Lung microvascular endothelial cell (primary cell): ENCODE results near the gene PTEN. TPM values are rescaled to one million over a fixed set of nuclear protein-coding genes. Genes with fewer than 3 reads are reported as not detected.
"Not testable (repeated sequence)": the region's sequence is repeated elsewhere in the genome, so short reads cannot be mapped to it uniquely, and the experiment has no call there.

ENCODE experiments used
- DNase-seq, 2 donors: peaks; one replicate each; pipeline versions ENCODE4 v3.0.0 to v3.0.0-alpha.2; 2010; ENCODE audit warnings: low read depth in 2 of 2
- total RNA-seq: library from RNA; depleted of rRNA; stranded (reverse); fragments of >200 nt; gene quantifications from 2 replicates; pipeline ENCODE4 v1.2.1, GENCODE V29; 2014

Gene PTEN
- total RNA-seq, 1 donor from 2014 or later: 87.3 TPM

- no peak for DNase-seq
Observed at GRCh38 chr10:87869773-87870551, 6.5 kb downstream of the PTEN start.

- no peak for DNase-seq
Observed at GRCh38 chr10:87872828-87873227, 9.4 kb downstream of the PTEN start.

GRCh38 chr10:87873656-87874055, 10.2 kb downstream of the PTEN start:
- no peak for DNase-seq

- no peak for DNase-seq
Observed at GRCh38 chr10:87875929-87876571, 12.6 kb downstream of the PTEN start.

- peak; percentile 22 to 57 for DNase-seq
Observed at GRCh38 chr10:87878664-87879459, 15.4 kb downstream of the PTEN start.

GRCh38 chr10:87880336-87880735, 16.9 kb downstream of the PTEN start:
- DNase-seq: no peak

- DNase-seq: not testable (repeated sequence)
Observed at GRCh38 chr10:87881373-87882059, 18.1 kb downstream of the PTEN start.

GRCh38 chr10:87882555-87883294, 19.3 kb downstream of the PTEN start:
- no peak for DNase-seq

GRCh38 chr10:87886635-87887034, 23.2 kb downstream of the PTEN start:
- DNase-seq: no peak

GRCh38 chr10:87887146-87887545, 23.7 kb downstream of the PTEN start:
- DNase-seq: no peak

GRCh38 chr10:87887548-87888289, 24.3 kb downstream of the PTEN start:
- no peak for DNase-seq

- no peak for DNase-seq
Observed at GRCh38 chr10:87895430-87895829, 32.0 kb downstream of the PTEN start.

- DNase-seq: no peak
Observed at GRCh38 chr10:87896216-87896615, 32.8 kb downstream of the PTEN start.

GRCh38 chr10:87897957-87898356, 34.5 kb downstream of the PTEN start:
- DNase-seq: not testable (repeated sequence)

GRCh38 chr10:87903396-87903795, 40.0 kb downstream of the PTEN start:
- DNase-seq: not testable (repeated sequence)

GRCh38 chr10:87913156-87913921, 49.9 kb downstream of the PTEN start:
- DNase-seq: no peak

GRCh38 chr10:87915406-87915805, 52.0 kb downstream of the PTEN start:
- DNase-seq: no peak

- DNase-seq: peak in 1 of 2 donors; percentile 82
Observed at GRCh38 chr10:87915989-87916388, 52.6 kb downstream of the PTEN start.

- no peak for DNase-seq
Observed at GRCh38 chr10:87916515-87916914, 53.1 kb downstream of the PTEN start.
